OCI-LY3 (cell line): ENCODE measurements around the gene FAM76B.

Experiments
- CTCF ChIP-seq: fragments of 200-600, 300-600 bp; sonication (generic); IDR thresholded peaks from 2 replicates; pipeline ENCODE4 v1.5.1; 2014; ENCODE audit warnings: antibody characterized with exemption, low read length, low read depth
- EZH2phosphoT487 ChIP-seq: fragments of 200-600 bp; shearing (Covaris generic); IDR thresholded peaks from 2 replicates; pipeline ENCODE4 v1.6.1; 2018; ENCODE audit warnings: antibody characterized with exemption, mixed run types, low read depth

GRCh38 chr11:95766701-95767100, 22.9 kb downstream of the FAM76B start:
- TF ChIP-seq CTCF = no peak
- TF ChIP-seq EZH2phosphoT487 = no peak
